Stimulated activated CD8-positive, alpha-beta memory T cell treated with anti-CD3 and anti-CD28 coated beads, Interleukin-12 subunit alpha, Interleukin-12 subunit beta, amount 100 ng/mL, for 24 hours (primary cell): ENCODE results near the gene SHMT2.

ENCODE experiments used
- DNase-seq: peaks from one replicate; pipeline ENCODE4 v3.0.0-alpha.2; 2020; ENCODE audit errors: extremely low read depth

Gene SHMT2

GRCh38 chr12:57213763-57214397 lies 15.6 kb upstream of the SHMT2 start:
- DNase-seq = no peak

GRCh38 chr12:57214398-57214781 lies 15.1 kb upstream of the SHMT2 start:
- no peak for DNase-seq

- no peak for DNase-seq
Measured at GRCh38 chr12:57215065-57215464, 14.4 kb upstream of the SHMT2 start.

- DNase-seq = no peak
Measured at GRCh38 chr12:57215668-57216013, 13.9 kb upstream of the SHMT2 start.

GRCh38 chr12:57216014-57216911 lies 13.2 kb upstream of the SHMT2 start, which contains the start of gene NXPH4:
NXPH4 (plus strand) TSS chr12:57216794; CDS start chr12:57216970, 176 bp downstream.
- no peak for DNase-seq

GRCh38 chr12:57216921-57217879 lies 12.3 kb upstream of the SHMT2 start:
- DNase-seq = no peak

GRCh38 chr12:57218030-57218853 lies 11.3 kb upstream of the SHMT2 start:
- no peak for DNase-seq

- no peak for DNase-seq
Measured at GRCh38 chr12:57219205-57219992, 10.1 kb upstream of the SHMT2 start.

GRCh38 chr12:57219993-57220754 lies 9.3 kb upstream of the SHMT2 start:
- no peak for DNase-seq

GRCh38 chr12:57220770-57221168 lies 8.7 kb upstream of the SHMT2 start:
- DNase-seq = no peak

- no peak for DNase-seq
Measured at GRCh38 chr12:57221169-57221917, 8.2 kb upstream of the SHMT2 start.

- DNase-seq = no peak
Measured at GRCh38 chr12:57222286-57223190, 7.0 kb upstream of the SHMT2 start.

GRCh38 chr12:57223191-57224165 lies 6.0 kb upstream of the SHMT2 start:
- DNase-seq = no peak

- DNase-seq = no peak
Measured at GRCh38 chr12:57224278-57224972, 5.1 kb upstream of the SHMT2 start.

GRCh38 chr12:57224973-57225679 lies 4.4 kb upstream of the SHMT2 start:
- no peak for DNase-seq
